Ishikawa (cell line): Measurements from ENCODE around the gene ZIC2.

ENCODE experiments used
- CEBPB ChIP-seq: IDR thresholded peaks from 2 replicates; pipeline ENCODE4 v1.6.1; 2012
- CREB1 ChIP-seq: IDR thresholded peaks from 2 replicates; pipeline ENCODE4 v1.6.1; 2012; ENCODE audit warnings: low read depth
- EGR1 ChIP-seq: IDR thresholded peaks from 2 replicates; pipeline ENCODE4 v1.6.1; 2012
- EP300 ChIP-seq: IDR thresholded peaks from 2 replicates; pipeline ENCODE4 v1.6.1; 2012; ENCODE audit warnings: borderline replicate concordance
- FOXM1 ChIP-seq: IDR thresholded peaks from 2 replicates; pipeline ENCODE4 v1.6.1; 2012; ENCODE audit warnings: low read depth, borderline replicate concordance
- MAX ChIP-seq: IDR thresholded peaks from 2 replicates; pipeline ENCODE4 v1.6.1; 2012
- NFIC ChIP-seq: IDR thresholded peaks from 2 replicates; pipeline ENCODE4 v1.6.1; 2012
- RAD21 ChIP-seq: IDR thresholded peaks from 2 replicates; pipeline ENCODE4 v1.6.1; 2012; ENCODE audit warnings: low read depth
- REST ChIP-seq: IDR thresholded peaks from 2 replicates; pipeline ENCODE4 v1.6.1; 2012; ENCODE audit warnings: low read depth, mild to moderate bottlenecking
- TAF1 ChIP-seq: IDR thresholded peaks from 2 replicates; pipeline ENCODE4 v1.6.1; 2012; ENCODE audit warnings: low read depth, mild to moderate bottlenecking
- TCF12 ChIP-seq: IDR thresholded peaks from 2 replicates; pipeline ENCODE4 v1.6.1; 2012; ENCODE audit warnings: low read depth
- TEAD4 ChIP-seq: IDR thresholded peaks from 2 replicates; pipeline ENCODE4 v1.6.1; 2012
- YY1 ChIP-seq: IDR thresholded peaks from 2 replicates; pipeline ENCODE4 v1.6.1; 2012; ENCODE audit warnings: low read depth
- ZBTB7A ChIP-seq: IDR thresholded peaks from 2 replicates; pipeline ENCODE4 v1.6.1; 2012; ENCODE audit warnings: low read depth
- TF ChIP-seq, protein P1 (sequence below): IDR thresholded peaks from 2 replicates; pipeline ENCODE4 v1.6.1; 2012

The ZIC2 gene

GRCh38 chr13:99996381-99996973 is 14.9 kb downstream of the ZIC2 start:
- TF ChIP-seq EP300 (no peak), CREB1 (no peak), NFIC (no peak), RAD21 (no peak), TCF12 (no peak), TAF1 (no peak), YY1 (no peak), ZBTB7A (no peak), FOXM1 (no peak), TEAD4 (no peak), REST (no peak), MAX (no peak), EGR1 (no peak), CEBPB (no peak)
- TF ChIP-seq, protein P1, sequence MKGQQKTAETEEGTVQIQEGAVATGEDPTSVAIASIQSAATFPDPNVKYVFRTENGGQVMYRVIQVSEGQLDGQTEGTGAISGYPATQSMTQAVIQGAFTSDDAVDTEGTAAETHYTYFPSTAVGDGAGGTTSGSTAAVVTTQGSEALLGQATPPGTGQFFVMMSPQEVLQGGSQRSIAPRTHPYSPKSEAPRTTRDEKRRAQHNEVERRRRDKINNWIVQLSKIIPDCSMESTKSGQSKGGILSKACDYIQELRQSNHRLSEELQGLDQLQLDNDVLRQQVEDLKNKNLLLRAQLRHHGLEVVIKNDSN: no peak

GRCh38 chr13:99997702-99998214 is 16.2 kb downstream of the ZIC2 start:
- TF ChIP-seq NFIC (no peak), CREB1 (no peak), ZBTB7A (no peak), FOXM1 (no peak), RAD21 (no peak), TEAD4 (no peak), MAX (no peak), TCF12 (no peak), TAF1 (no peak), YY1 (no peak), EP300 (no peak), REST (no peak)
- TF ChIP-seq, protein P1: no peak

DNA sequence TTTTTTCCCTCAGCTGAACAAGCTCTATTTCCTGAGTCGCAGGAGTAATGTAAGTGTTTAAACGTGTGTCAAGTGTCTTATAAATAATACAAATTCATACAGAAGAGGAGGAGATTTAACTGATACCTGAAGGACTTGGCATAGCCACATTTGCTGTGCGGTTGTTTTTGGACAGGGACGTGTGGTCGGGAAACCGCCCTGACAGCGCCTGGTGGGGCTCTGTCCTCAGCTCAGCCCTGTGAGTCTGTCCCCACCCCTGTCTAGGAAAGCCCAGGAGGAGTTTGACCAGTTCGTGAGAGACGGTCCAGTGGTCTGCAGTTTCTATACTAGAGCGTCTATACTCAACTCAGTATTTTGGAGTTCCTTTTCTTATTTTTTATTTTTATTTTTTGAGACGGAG is 16.7 kb downstream of the ZIC2 start:
- TF ChIP-seq RAD21: no peak
- TF ChIP-seq REST: no peak
- no peak for TF ChIP-seq CREB1
- no peak for TF ChIP-seq CEBPB
- no peak for TF ChIP-seq TCF12
- TF ChIP-seq TAF1: no peak
- TF ChIP-seq TEAD4: no peak
- TF ChIP-seq EGR1: no peak
- TF ChIP-seq, protein P1: no peak
- no peak for TF ChIP-seq EP300
- TF ChIP-seq ZBTB7A: no peak
- no peak for TF ChIP-seq MAX
- TF ChIP-seq NFIC: no peak
- no peak for TF ChIP-seq YY1
- no peak for TF ChIP-seq FOXM1

DNA sequence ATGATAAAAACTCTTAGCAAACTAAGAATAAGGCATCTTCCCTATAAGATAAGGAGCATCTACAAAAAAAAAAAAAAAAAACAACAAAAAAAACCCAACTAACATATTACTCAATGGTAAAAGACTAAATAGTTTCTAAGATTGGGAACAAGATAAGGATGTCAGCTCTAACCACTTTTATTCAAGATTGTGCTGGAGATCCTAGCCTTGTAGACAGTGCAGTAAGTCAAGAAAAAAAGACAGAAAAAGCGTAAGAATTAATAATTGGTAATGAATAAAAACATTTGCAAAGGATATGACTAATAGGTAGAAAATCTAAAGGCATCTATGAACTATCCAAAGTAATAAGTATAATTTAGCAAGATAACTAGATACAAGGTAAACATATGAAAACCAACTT is 33.0 kb downstream of the ZIC2 start:
- TF ChIP-seq REST (no peak), CREB1 (no peak), TAF1 (no peak), TEAD4 (no peak), EP300 (no peak), ZBTB7A (no peak), RAD21 (no peak), NFIC (no peak), FOXM1 (no peak)
- TF ChIP-seq, protein P1: no peak
